ENCODE results near the gene ELK3. TPM values are rescaled to one million over a fixed set of nuclear protein-coding genes. Genes with fewer than 3 reads are reported as not detected.
A peak's percentile ranks its signal among the peaks of the same experiment; 100 is the strongest.

ELK3 gene
- total and polyA plus RNA-seq, 2 of the 13 experiments (the other 11 are each of a cell fraction or from before 2014, with no cell fraction given): 2.9 to 3.2 TPM

DNA sequence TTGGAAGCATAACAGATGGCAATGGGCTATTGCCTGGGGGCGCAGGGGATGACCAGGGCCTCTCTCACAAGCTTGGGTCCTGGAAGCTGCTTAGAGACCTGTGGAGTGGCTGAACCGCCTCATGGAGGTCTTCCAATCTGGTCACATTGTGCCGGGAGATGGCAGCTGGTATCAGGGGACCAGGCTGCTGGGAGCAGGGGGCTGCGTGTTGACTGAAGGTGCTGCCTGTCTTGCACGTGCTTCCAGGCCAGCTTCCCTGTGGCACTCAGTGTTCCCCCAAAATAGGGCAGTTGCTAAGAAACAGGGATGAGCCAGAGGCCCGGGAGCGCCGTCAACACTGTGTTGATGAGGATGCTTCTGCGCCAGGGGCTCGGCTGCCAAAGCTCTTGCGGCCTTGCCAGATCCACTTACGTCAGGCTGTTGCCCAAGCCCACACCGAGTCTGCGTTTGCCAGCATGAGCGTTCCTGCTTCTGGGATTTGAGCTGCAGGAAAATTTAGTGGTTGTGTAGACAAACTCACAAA, 39.8 kb downstream of the ELK3 start (continued):
- TF ChIP-seq, protein P1, sequence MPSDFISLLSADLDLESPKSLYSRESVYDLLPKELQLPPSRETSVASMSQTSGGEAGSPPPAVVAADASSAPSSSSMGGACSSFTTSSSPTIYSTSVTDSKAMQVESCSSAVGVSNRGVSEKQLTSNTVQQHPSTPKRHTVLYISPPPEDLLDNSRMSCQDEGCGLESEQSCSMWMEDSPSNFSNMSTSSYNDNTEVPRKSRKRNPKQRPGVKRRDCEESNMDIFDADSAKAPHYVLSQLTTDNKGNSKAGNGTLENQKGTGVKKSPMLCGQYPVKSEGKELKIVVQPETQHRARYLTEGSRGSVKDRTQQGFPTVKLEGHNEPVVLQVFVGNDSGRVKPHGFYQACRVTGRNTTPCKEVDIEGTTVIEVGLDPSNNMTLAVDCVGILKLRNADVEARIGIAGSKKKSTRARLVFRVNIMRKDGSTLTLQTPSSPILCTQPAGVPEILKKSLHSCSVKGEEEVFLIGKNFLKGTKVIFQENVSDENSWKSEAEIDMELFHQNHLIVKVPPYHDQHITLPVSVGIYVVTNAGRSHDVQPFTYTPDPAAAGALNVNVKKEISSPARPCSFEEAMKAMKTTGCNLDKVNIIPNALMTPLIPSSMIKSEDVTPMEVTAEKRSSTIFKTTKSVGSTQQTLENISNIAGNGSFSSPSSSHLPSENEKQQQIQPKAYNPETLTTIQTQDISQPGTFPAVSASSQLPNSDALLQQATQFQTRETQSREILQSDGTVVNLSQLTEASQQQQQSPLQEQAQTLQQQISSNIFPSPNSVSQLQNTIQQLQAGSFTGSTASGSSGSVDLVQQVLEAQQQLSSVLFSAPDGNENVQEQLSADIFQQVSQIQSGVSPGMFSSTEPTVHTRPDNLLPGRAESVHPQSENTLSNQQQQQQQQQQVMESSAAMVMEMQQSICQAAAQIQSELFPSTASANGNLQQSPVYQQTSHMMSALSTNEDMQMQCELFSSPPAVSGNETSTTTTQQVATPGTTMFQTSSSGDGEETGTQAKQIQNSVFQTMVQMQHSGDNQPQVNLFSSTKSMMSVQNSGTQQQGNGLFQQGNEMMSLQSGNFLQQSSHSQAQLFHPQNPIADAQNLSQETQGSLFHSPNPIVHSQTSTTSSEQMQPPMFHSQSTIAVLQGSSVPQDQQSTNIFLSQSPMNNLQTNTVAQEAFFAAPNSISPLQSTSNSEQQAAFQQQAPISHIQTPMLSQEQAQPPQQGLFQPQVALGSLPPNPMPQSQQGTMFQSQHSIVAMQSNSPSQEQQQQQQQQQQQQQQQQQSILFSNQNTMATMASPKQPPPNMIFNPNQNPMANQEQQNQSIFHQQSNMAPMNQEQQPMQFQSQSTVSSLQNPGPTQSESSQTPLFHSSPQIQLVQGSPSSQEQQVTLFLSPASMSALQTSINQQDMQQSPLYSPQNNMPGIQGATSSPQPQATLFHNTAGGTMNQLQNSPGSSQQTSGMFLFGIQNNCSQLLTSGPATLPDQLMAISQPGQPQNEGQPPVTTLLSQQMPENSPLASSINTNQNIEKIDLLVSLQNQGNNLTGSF (CRISPR knock-in tag; IDR thresholded peaks at IDR 0.05): no peak
- TF ChIP-seq, protein P2, sequence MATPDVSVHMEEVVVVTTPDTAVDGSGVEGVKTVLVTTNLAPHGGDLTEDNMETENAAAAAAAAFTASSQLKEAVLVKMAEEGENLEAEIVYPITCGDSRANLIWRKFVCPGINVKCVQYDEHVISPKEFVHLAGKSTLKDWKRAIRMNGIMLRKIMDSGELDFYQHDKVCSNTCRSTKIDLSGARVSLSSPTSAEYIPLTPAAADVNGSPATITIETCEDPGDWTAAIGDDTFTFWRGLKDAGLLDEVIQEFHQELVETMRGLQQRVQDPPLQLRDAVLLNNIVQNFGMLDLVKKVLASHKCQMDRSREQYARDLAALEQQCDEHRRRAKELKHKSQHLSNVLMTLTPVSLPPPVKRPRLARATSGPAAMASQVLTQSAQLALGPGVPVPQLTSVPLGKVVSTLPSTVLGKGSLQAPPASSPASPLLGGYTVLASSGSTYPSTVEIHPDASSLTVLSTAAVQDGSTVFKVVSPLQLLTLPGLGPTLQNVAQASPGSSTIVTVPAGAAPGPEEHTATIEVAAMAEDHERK (CRISPR knock-in tag; IDR thresholded peaks at IDR 0.05; ENCODE audit: low read depth): no peak

DNA sequence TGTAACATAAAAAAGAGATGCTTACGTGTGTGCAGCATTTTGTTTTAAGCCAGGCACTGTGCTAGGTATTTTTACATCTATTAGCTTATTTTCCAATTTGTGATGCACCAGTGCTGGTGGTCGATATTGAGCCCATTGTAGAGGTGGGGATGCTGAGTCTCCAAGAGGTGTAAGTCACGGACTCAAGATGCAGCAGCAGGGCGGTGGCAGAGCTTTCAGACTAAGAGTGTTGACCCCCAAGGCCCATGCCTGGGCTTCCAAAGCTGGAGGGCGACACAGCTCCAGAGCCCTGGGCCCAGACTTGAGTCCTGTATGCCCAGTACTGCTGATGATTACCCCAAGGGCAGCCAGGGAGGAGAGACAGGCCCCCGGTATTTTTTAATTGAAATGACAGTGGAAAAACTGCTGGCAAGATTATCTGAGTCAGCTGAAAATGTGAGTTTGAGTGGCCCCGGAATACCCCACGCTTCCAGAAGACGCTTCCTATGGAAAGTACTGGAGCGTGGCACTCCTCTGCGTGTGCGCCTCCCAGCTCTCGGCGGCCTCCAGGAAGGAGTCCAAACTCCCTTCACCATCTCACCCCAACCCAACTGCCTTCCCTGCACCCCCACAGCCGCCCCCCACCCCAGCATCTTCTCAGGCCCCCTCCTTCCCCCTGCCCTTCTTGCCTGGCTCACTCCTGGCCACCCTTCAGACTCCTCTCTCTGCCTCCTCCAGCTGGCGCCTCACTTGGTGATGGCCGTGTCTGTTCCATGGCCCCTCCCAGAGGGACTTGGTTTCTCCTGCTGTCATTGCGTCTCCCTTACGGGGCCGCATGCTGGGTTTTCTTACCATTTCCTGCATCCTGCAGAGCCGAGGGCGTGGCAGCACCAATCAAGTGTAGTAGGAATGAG, 40.7 kb downstream of the ELK3 start:
- TF ChIP-seq, protein P3, sequence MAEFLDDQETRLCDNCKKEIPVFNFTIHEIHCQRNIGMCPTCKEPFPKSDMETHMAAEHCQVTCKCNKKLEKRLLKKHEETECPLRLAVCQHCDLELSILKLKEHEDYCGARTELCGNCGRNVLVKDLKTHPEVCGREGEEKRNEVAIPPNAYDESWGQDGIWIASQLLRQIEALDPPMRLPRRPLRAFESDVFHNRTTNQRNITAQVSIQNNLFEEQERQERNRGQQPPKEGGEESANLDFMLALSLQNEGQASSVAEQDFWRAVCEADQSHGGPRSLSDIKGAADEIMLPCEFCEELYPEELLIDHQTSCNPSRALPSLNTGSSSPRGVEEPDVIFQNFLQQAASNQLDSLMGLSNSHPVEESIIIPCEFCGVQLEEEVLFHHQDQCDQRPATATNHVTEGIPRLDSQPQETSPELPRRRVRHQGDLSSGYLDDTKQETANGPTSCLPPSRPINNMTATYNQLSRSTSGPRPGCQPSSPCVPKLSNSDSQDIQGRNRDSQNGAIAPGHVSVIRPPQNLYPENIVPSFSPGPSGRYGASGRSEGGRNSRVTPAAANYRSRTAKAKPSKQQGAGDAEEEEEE (CRISPR knock-in tag; IDR thresholded peaks at IDR 0.05; ENCODE audit: borderline replicate concordance): no peak
- TF ChIP-seq ZNF629 (CRISPR knock-in tag; conservative IDR thresholded peaks at IDR 0.05) (peak; percentile 60), MAFK (conservative IDR thresholded peaks at IDR 0.05 in 1 of 2, IDR thresholded peaks at IDR 0.05 in 1 of 2; ENCODE audit: low read length in 2 of 2) (peak; percentile 51 to 75; a peak in 3 of 4 replicates), NFE2L2 (IDR thresholded peaks at IDR 0.05; ENCODE audit: low read length) (no peak), TARDBP (CRISPR knock-in tag; IDR thresholded peaks at IDR 0.05) (no peak), MAFF (IDR thresholded peaks at IDR 0.05; ENCODE audit: low read depth, low read length) (peak; percentile 55; the same call in 1 of the 2 replicates)
- intact Hi-C loops (cut with micrococcal nuclease; ENCODE audit: unreplicated experiment) (no loop called here), in situ Hi-C loops (cut with HindIII; ENCODE audit: extremely low pct_ligation_motif_present, low pct_unique_long_range_greater_than_20kb) (no loop called here)
- Histone ChIP-seq H2AFZ (ENCODE audit: low read length) (no peak overlapping the region), H3K9me3 (ENCODE audit: low read length) (no peaks in the 10 kb centered on the region), H3K36me3 (replicated peaks in 1 of 2; ENCODE audit: control insufficient read depth in 1 of 2, insufficient read depth in 2 of 2, low read length in 2 of 2) (no peaks in the 10 kb centered on the region), H3K4me3 (replicated peaks in 1 of 3; ENCODE audit: insufficient read depth in 1 of 3, low read depth in 2 of 3, low read length in 3 of 3) (no peak overlapping the region), H3K4me1 (ENCODE audit: insufficient read depth, low read length) (peaks cover 7% of the 10 kb centered on the region), H3K9ac (ENCODE audit: insufficient read depth, low read depth, low read length) (no peak overlapping the region), H3K27ac (ENCODE audit: extremely low read length, insufficient read depth, low read length) (no peak overlapping the region), H3K79me2 (ENCODE audit: insufficient read depth, low read length) (no peaks in the 10 kb centered on the region), H4K20me1 (ENCODE audit: insufficient read depth, low read length) (no peaks in the 10 kb centered on the region), H3K4me2 (ENCODE audit: low read depth, low read length) (no peak overlapping the region), H3K27me3 (ENCODE audit: control insufficient read depth in 1 of 2, insufficient read depth in 2 of 2, low read length in 2 of 2) (no peaks in the 10 kb centered on the region)
- no peak for DNase-seq (ENCODE audit: low spot score)
- POLR2A ChIA-PET: no interaction called here
- ATAC-seq: no peak
- CTCF ChIA-PET (ENCODE audit: low intra/inter-chr PET ratio, low total read pairs): no interaction called here
- no TSS peak for BruUV-seq (replicated peaks)
- WGBS (ENCODE audit: low lambda C conversion rate): 92% methylated on average over 21 of the region's 22 CpGs
- FAIRE-seq: no peak

Measured in HepG2 (cell line).